Islet of Langerhans (tissue), 1 donor: Measurements from ENCODE around the gene CRBN.
A peak's percentile ranks its signal among the peaks of the same experiment; 100 is the strongest.

ENCODE experiments used
- FAIRE-seq: peaks from one replicate; lab custom pipeline; 2011; peaks lifted over from hg19 to GRCh38; lab: Jason Lieb, UNC

CRBN gene

GRCh38 chr3:3110299-3110630 is 69.2 kb downstream of the CRBN start, which contains the start of gene IL5RA:
Gene IL5RA, minus strand, starts transcription at chr3:3110374. Its CDS starts 5,390 bp downstream, at chr3:3104984.
- FAIRE-seq = no peak

GRCh38 chr3:3109407-3110298 is 69.8 kb downstream of the CRBN start:
- FAIRE-seq = peak; percentile 55

GRCh38 chr3:3107858-3108257 is 71.6 kb downstream of the CRBN start:
- no peak for FAIRE-seq

GRCh38 chr3:3107181-3107580 is 72.3 kb downstream of the CRBN start:
- no peak for FAIRE-seq

GRCh38 chr3:3105815-3106214 is 73.7 kb downstream of the CRBN start:
- FAIRE-seq = no peak

- no peak for FAIRE-seq
These were observed 74.2 kb downstream of the CRBN start for GRCh38 chr3:3105246-3105645.

GRCh38 chr3:3102751-3103150 is 76.7 kb downstream of the CRBN start:
- FAIRE-seq = no peak

- FAIRE-seq = no peak
These were observed 77.6 kb downstream of the CRBN start for GRCh38 chr3:3101660-3102458.
